Measurements from ENCODE around the gene KRR1. TPM values are rescaled to one million over a fixed set of nuclear protein-coding genes. Genes with fewer than 3 reads are reported as not detected.
A peak's percentile ranks its signal among the peaks of the same experiment; 100 is the strongest.

KRR1 gene
- total and polyA plus RNA-seq, 2 experiments from 2014 or later, result 55.7 to 120 TPM

GRCh38 chr12:75528692-75529091, 17.3 kb upstream of the KRR1 start:
- Mint-ChIP-seq H3K36me3 (ENCODE audit: low read depth) (0 out of 3 replicates have a peak, but pooled peaks cover 2% of the 10 kb centered on the region), H3K27me3 (ENCODE audit: insufficient read depth, low read depth, poor library complexity) (no peaks in the 10 kb centered on the region), H3K4me1 (peaks cover 4% of the 10 kb centered on the region; the same call in 2 of the 3 replicates), H3K4me3 (no peak overlapping the region), H3K9me3 (peaks cover 3% of the 10 kb centered on the region; the same call in 1 of the 3 replicates), H3K27ac (no peak overlapping the region)
- H2AFZ ChIP-seq, result peak overlapping the region; percentile 70; the same call in 1 of the 2 replicates
- H4K20me1 ChIP-seq (replicated peaks; ENCODE audit: insufficient read depth), result no peaks in the 10 kb centered on the region
- H3K27ac ChIP-seq (ENCODE audit: low read depth), result no peak overlapping the region
- H3F3A ChIP-seq (replicated peaks; ENCODE audit: low read depth), result no peaks in the 10 kb centered on the region
- no peaks in the 10 kb centered on the region; the same call in 1 of the 2 replicates for H3K36me3 ChIP-seq (ENCODE audit: insufficient read depth)
- H3K79me2 ChIP-seq (replicated peaks; ENCODE audit: insufficient read depth), result no peaks in the 10 kb centered on the region
- DNase-seq (ENCODE audit: low spot score) (no peak), ATAC-seq (no peak)
- no peak overlapping the region for H3K4me2 ChIP-seq
- no peaks in the 10 kb centered on the region for H3K27me3 ChIP-seq (ENCODE audit: insufficient read depth)
- no peaks in the 10 kb centered on the region for H3K9me2 ChIP-seq (ENCODE audit: insufficient read depth)
- H3K4me3 ChIP-seq, result no peak overlapping the region
- TF ChIP-seq EZH2 (IDR thresholded peaks at IDR 0.05; ENCODE audit: low read depth, unreplicated experiment) (no peak), JUNB (IDR thresholded peaks at IDR 0.05; ENCODE audit: unreplicated experiment) (no peak), STAT1 (IDR thresholded peaks at IDR 0.05; ENCODE audit: unreplicated experiment) (no peak), REST (IDR thresholded peaks at IDR 0.05; ENCODE audit: unreplicated experiment) (no peak), CTCF (conservative IDR thresholded peaks at IDR 0.05; ENCODE audit: low read depth in 2 of 2) (no peak)
- no peaks in the 10 kb centered on the region for H3K4me1 ChIP-seq (ENCODE audit: insufficient read depth)

- peak overlapping the region; percentile 70; the same call in 1 of the 2 replicates for H2AFZ ChIP-seq
- H3K4me3 ChIP-seq, result no peak overlapping the region
- H3K36me3 ChIP-seq (ENCODE audit: insufficient read depth), result no peaks in the 10 kb centered on the region; the same call in 1 of the 2 replicates
- no peaks in the 10 kb centered on the region for H3K4me1 ChIP-seq (ENCODE audit: insufficient read depth)
- Mint-ChIP-seq H3K9me3 (peaks cover 6% of the 10 kb centered on the region; the same call in 2 of the 3 replicates), H3K36me3 (ENCODE audit: low read depth) (0 out of 3 replicates have a peak, but pooled peaks cover 2% of the 10 kb centered on the region), H3K4me3 (no peak overlapping the region), H3K27ac (no peak overlapping the region), H3K27me3 (ENCODE audit: insufficient read depth, low read depth, poor library complexity) (no peaks in the 10 kb centered on the region), H3K4me1 (peaks cover 4% of the 10 kb centered on the region; the same call in 2 of the 3 replicates)
- no peaks in the 10 kb centered on the region for H3F3A ChIP-seq (replicated peaks; ENCODE audit: low read depth)
- no peaks in the 10 kb centered on the region for H3K9me2 ChIP-seq (ENCODE audit: insufficient read depth)
- H3K79me2 ChIP-seq (replicated peaks; ENCODE audit: insufficient read depth), result no peaks in the 10 kb centered on the region
- no peak overlapping the region for H3K27ac ChIP-seq (ENCODE audit: low read depth)
- no peak overlapping the region for H3K4me2 ChIP-seq
- no peaks in the 10 kb centered on the region for H3K27me3 ChIP-seq (ENCODE audit: insufficient read depth)
- DNase-seq (ENCODE audit: low spot score) (no peak), ATAC-seq (no peak)
- no peaks in the 10 kb centered on the region for H4K20me1 ChIP-seq (replicated peaks; ENCODE audit: insufficient read depth)
- TF ChIP-seq ETS1 (IDR thresholded peaks at IDR 0.05), result no peak
- no peak for TF ChIP-seq CREB1 (CRISPR knock-in tag; IDR thresholded peaks at IDR 0.05; ENCODE audit: low read depth)
- no peak for TF ChIP-seq EZH2phosphoT487 (IDR thresholded peaks at IDR 0.05; ENCODE audit: unreplicated experiment)
- no peak for TF ChIP-seq ZNF331 (CRISPR knock-in tag; IDR thresholded peaks at IDR 0.05; ENCODE audit: low read depth)
- TF ChIP-seq POLR2AphosphoS5 (IDR thresholded peaks at IDR 0.05; ENCODE audit: low read depth), result no peak
- TF ChIP-seq STAT1 (IDR thresholded peaks at IDR 0.05; ENCODE audit: unreplicated experiment), result no peak
- no peak for TF ChIP-seq REST (IDR thresholded peaks at IDR 0.05; ENCODE audit: unreplicated experiment)
- no peak for TF ChIP-seq ZNF114 (CRISPR knock-in tag; IDR thresholded peaks at IDR 0.05)
- TF ChIP-seq CTCF (conservative IDR thresholded peaks at IDR 0.05; ENCODE audit: low read depth in 2 of 2), result no peak
- TF ChIP-seq EZH2 (IDR thresholded peaks at IDR 0.05; ENCODE audit: low read depth, unreplicated experiment), result no peak
Observed at GRCh38 chr12:75528272-75528671, 16.9 kb upstream of the KRR1 start.
